Measurements from ENCODE around the gene ARHGAP42.
"Not testable (repeated sequence)": the region's sequence is repeated elsewhere in the genome, so short reads cannot be mapped to it uniquely, and the experiment has no call there.

The ARHGAP42 gene

GRCh38 chr11:100965346-100965745, 278.3 kb downstream of the ARHGAP42 start:
- no peak for DNase-seq (ENCODE audit: low read depth in 2 of 2)

GRCh38 chr11:100966366-100966765, 279.3 kb downstream of the ARHGAP42 start:
- DNase-seq (ENCODE audit: low read depth in 2 of 2), result no peak

GRCh38 chr11:100969008-100969407, 281.9 kb downstream of the ARHGAP42 start:
- no peak for DNase-seq (ENCODE audit: low read depth in 2 of 2)

GRCh38 chr11:100970283-100971164, 283.4 kb downstream of the ARHGAP42 start:
- no peak for DNase-seq (ENCODE audit: low read depth in 2 of 2)

GRCh38 chr11:100972046-100972445, 285.0 kb downstream of the ARHGAP42 start:
- no peak for DNase-seq (ENCODE audit: low read depth in 2 of 2)

- DNase-seq (ENCODE audit: low read depth in 2 of 2), result no peak
Observed at GRCh38 chr11:100978442-100978841, 291.4 kb downstream of the ARHGAP42 start.

GRCh38 chr11:100978939-100979338, 291.9 kb downstream of the ARHGAP42 start:
- no peak for DNase-seq (ENCODE audit: low read depth in 2 of 2)

- no peak for DNase-seq (ENCODE audit: low read depth in 2 of 2)
Observed at GRCh38 chr11:100980156-100980555, 293.1 kb downstream of the ARHGAP42 start.

- DNase-seq (ENCODE audit: low read depth in 2 of 2), result no peak
Observed at GRCh38 chr11:100981196-100981824, 294.2 kb downstream of the ARHGAP42 start.

- no peak for DNase-seq (ENCODE audit: low read depth in 2 of 2)
Observed at GRCh38 chr11:100984668-100985067, 297.6 kb downstream of the ARHGAP42 start.

GRCh38 chr11:100990931-100991330, 303.8 kb downstream of the ARHGAP42 start:
- DNase-seq (ENCODE audit: low read depth in 2 of 2), result no peak

GRCh38 chr11:100991541-100991940, 304.5 kb downstream of the ARHGAP42 start:
- no peak for DNase-seq (ENCODE audit: low read depth in 2 of 2)

GRCh38 chr11:100994966-100995365, 307.9 kb downstream of the ARHGAP42 start:
- DNase-seq (ENCODE audit: low read depth in 2 of 2), result no peak

- no peak for DNase-seq (ENCODE audit: low read depth in 2 of 2)
Observed at GRCh38 chr11:100999756-101000155, 312.7 kb downstream of the ARHGAP42 start.

- DNase-seq (ENCODE audit: low read depth in 2 of 2), result no peak
Observed at GRCh38 chr11:101003468-101003867, 316.4 kb downstream of the ARHGAP42 start.

GRCh38 chr11:101008961-101009689, 322.0 kb downstream of the ARHGAP42 start:
- no peak for DNase-seq (ENCODE audit: low read depth in 2 of 2)

- no peak for DNase-seq (ENCODE audit: low read depth in 2 of 2)
Observed at GRCh38 chr11:101009690-101010055, 322.6 kb downstream of the ARHGAP42 start.

- DNase-seq (ENCODE audit: low read depth in 2 of 2), result no peak
Observed at GRCh38 chr11:101010899-101011298, 323.8 kb downstream of the ARHGAP42 start.

GRCh38 chr11:101011881-101012280, 324.8 kb downstream of the ARHGAP42 start:
- no peak for DNase-seq (ENCODE audit: low read depth in 2 of 2)

GRCh38 chr11:101013702-101014101, 326.6 kb downstream of the ARHGAP42 start:
- not testable (repeated sequence) for DNase-seq (ENCODE audit: low read depth in 2 of 2)

GRCh38 chr11:101014600-101015285, 327.7 kb downstream of the ARHGAP42 start:
- DNase-seq (ENCODE audit: low read depth in 2 of 2), result no peak

- no peak for DNase-seq (ENCODE audit: low read depth in 2 of 2)
Observed at GRCh38 chr11:101019870-101020269, 332.8 kb downstream of the ARHGAP42 start.
